Uterus (tissue), 4 donors: ENCODE measurements around the gene ZDHHC14. TPM values are rescaled to one million over a fixed set of nuclear protein-coding genes. Genes with fewer than 3 reads are reported as not detected.
A peak's percentile ranks its signal among the peaks of the same experiment; 100 is the strongest.

ENCODE experiments used
- DNase-seq, 2 donors: peaks; one replicate each; pipeline ENCODE4 v3.0.0-alpha.2; 2019 to 2020
- H3K27ac ChIP-seq, 2 donors: fragments of 200-600 bp; sonication (generic); 1 replicate in 1 of 2; 2 replicates in 1 of 2; pipeline ENCODE4 v1.5.1; 2016 to 2018
- H3K27me3 ChIP-seq, 2 donors: fragments of 200-600 bp; sonication (generic); one replicate each; pipeline ENCODE4 v1.5.1; 2018 to 2019; ENCODE audit warnings: control low read depth in 1 of 2
- H3K36me3 ChIP-seq, 2 donors: fragments of 200-600 bp; sonication (generic); one replicate each; pipeline ENCODE4 v1.5.1; 2019; ENCODE audit warnings: control low read depth in 1 of 2
- H3K4me1 ChIP-seq, 2 donors: fragments of 200-600 bp; sonication (generic); one replicate each; pipeline ENCODE4 v1.5.1; 2018 to 2019; ENCODE audit warnings: control low read depth in 1 of 2
- H3K4me3 ChIP-seq, 2 donors: fragments of 200-600 bp; sonication (generic); 1 replicate in 1 of 2; 2 replicates in 1 of 2; pipeline ENCODE4 v1.5.1; 2018 to 2019; ENCODE audit warnings: mild to moderate bottlenecking in 1 of 2
- H3K9me3 ChIP-seq, 2 donors: fragments of 200-600 bp; sonication (generic); one replicate each; pipeline ENCODE4 v1.5.1; 2019; ENCODE audit warnings: control low read depth in 1 of 2
- CTCF ChIP-seq, 4 experiments: fragments of 200-600 bp in 2 of 4; fragments of 450-650 bp in 2 of 4; sonication (generic) in 2 of 4; IDR thresholded peaks; one replicate each; pipeline ENCODE4 v1.5.1; 2016 to 2019; ENCODE audit warnings: antibody characterized with exemption in 4 of 4, mild to moderate bottlenecking in 2 of 4, moderate library complexity in 1 of 4
- POLR2A ChIP-seq, 2 donors: fragments of 450-650 bp; IDR thresholded peaks; one replicate each; pipeline ENCODE4 v1.6.1; 2016; ENCODE audit warnings: antibody characterized with exemption in 2 of 2, mild to moderate bottlenecking in 1 of 2, moderate library complexity in 1 of 2
- intact Hi-C: fragments of 100-400 bp; cut with DNase I; formaldehyde crosslinking; loops from one replicate; pipeline ENCODE4 v1.15.1; 2023; ENCODE audit warnings: low total_unique reads
- total RNA-seq, 4 donors: library from RNA; depleted of rRNA in 3 of 4; stranded (reverse); fragments of >200 nt in 3 of 4; gene quantifications; one replicate each; pipeline versions ENCODE4 v1.1.0 to v1.2.4, GENCODE V29; 2014 to 2023
- donor health status: DM: yes; HTN: yes; CAD: no.

The ZDHHC14 gene
- total RNA-seq, 4 donors from 2014 or later: 5.6 to 28.3 (median 12.9) TPM

- no peaks in the 10 kb centered on the region for H3K27me3 ChIP-seq
- no peak overlapping the region for H3K27ac ChIP-seq
- H3K9me3 ChIP-seq: no peaks in the 10 kb centered on the region
- H3K4me1 ChIP-seq: peaks cover 0 to 3% of the 10 kb centered on the region in 2 donors
- TF ChIP-seq POLR2A (IDR thresholded peaks at IDR 0.05): no peak
- no peak for TF ChIP-seq CTCF (IDR thresholded peaks at IDR 0.05)
- no peak overlapping the region for H3K4me3 ChIP-seq
- no peak for DNase-seq
- no peaks in the 10 kb centered on the region for H3K36me3 ChIP-seq
- intact Hi-C loops: no loop called here
Observed at GRCh38 chr6:157642736-157643135, 261.7 kb downstream of the ZDHHC14 start.

DNA sequence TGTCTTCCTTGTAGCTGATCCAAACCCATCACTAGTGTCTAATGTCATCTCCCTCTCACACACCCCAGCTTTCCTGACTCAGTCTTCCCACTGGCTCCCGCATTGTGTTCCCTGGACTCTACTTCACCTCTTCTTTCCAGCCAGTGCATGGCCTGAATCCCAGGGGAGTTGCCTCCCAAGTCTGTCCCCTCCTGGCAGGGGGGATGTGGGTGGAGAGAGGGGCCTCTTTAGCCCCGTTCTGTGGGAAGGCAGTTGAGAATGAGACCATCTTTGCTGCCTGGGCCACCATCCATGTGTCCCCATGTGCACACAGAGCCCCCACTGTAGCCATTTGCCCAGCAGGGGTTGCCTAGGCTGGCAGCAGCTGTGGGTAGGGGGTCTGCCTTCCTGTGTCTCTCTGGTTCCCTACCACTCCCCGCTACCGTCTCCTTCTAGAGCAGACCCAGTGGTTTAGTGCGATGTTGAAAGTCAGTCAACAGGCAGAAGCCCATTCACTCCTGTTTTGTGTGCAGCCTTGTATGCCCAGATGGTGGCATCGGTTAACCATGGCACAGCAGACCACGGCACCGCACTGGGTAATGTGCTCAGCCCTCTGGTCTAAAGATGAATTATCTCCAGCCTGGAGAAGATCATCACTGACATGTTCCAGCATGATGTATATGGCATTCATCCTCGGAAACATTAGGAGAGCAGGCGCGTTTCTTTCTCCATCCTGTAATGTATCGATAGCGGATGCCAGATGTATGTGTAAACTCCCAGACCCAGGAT is 263.2 kb downstream of the ZDHHC14 start:
- H3K27ac ChIP-seq: peak overlapping the region; percentile 0 to 30
- no peak for DNase-seq
- intact Hi-C loops: no loop called here
- no peaks in the 10 kb centered on the region for H3K27me3 ChIP-seq
- H3K9me3 ChIP-seq: no peaks in the 10 kb centered on the region
- no peak overlapping the region for H3K4me3 ChIP-seq
- TF ChIP-seq CTCF (IDR thresholded peaks at IDR 0.05): peak in 2 of 4 experiments; percentile 25 to 32
- no peak for TF ChIP-seq POLR2A (IDR thresholded peaks at IDR 0.05)
- no peaks in the 10 kb centered on the region for H3K4me1 ChIP-seq
- H3K36me3 ChIP-seq: no peaks in the 10 kb centered on the region

DNA sequence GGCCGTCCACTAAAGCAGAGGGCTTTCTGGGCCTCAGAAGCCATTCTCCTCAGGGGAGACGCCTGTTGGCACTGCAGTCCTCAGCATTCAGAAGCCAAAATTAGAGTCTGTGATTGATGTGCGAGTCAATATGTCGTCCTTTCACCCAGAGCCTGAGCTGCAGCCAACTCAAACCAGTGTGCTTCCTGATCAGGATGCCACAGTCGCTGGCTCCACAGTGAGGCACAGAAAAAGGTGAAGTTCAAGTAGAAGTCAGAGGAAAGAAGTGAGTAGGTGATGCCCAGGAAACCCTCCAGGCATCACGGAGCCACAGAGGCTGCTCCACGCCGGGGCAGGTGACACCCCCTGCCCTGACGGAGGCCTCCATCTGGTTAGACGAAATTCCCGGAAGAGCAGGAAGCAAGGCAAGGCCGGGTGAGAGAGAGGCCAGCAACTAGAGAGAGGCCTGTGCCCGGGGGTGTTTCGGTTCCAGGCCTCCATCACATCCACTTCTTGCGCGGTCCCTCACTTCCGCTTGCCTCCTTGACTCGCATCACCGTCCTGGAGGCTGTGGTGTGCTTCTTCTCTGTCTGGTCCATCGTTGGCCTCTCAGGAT is 264.3 kb downstream of the ZDHHC14 start:
- no peaks in the 10 kb centered on the region for H3K36me3 ChIP-seq
- no peaks in the 10 kb centered on the region for H3K4me1 ChIP-seq
- no peak for DNase-seq
- no peaks in the 10 kb centered on the region for H3K27me3 ChIP-seq
- intact Hi-C loops: no loop called here
- H3K9me3 ChIP-seq: no peaks in the 10 kb centered on the region
- H3K4me3 ChIP-seq: no peak overlapping the region
- TF ChIP-seq CTCF (IDR thresholded peaks at IDR 0.05) (no peak), POLR2A (IDR thresholded peaks at IDR 0.05) (no peak)
- peak overlapping the region; percentile 27 to 30 for H3K27ac ChIP-seq

DNA sequence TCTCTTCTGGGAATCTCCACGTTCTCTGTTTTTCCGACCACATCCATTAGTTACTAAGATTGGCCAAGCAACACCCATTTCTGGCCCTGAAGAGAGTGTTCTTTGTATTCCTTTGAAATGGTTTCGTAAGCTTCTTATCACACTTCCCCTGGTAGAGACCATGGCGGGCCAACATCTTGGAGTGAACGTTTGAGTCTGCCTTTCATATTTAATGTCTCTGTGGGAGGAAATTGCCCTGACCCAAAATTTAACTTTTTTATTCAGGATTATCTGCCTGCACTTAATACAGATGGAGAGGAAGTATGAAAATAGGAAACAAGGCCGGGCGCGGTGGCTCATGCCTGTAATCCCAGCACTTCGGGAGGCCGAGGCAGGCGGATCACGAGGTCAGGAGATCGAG is 265.0 kb downstream of the ZDHHC14 start:
- H3K27me3 ChIP-seq: no peaks in the 10 kb centered on the region
- no peaks in the 10 kb centered on the region for H3K36me3 ChIP-seq
- H3K4me3 ChIP-seq: no peak overlapping the region
- no peaks in the 10 kb centered on the region for H3K4me1 ChIP-seq
- DNase-seq: no peak
- intact Hi-C loops: no loop called here
- no peaks in the 10 kb centered on the region for H3K9me3 ChIP-seq
- peak overlapping the region in 1 of 2 donors; percentile 22 for H3K27ac ChIP-seq
- no peak for TF ChIP-seq CTCF (IDR thresholded peaks at IDR 0.05)
- TF ChIP-seq POLR2A (IDR thresholded peaks at IDR 0.05): no peak

- DNase-seq: no peak
- H3K27me3 ChIP-seq: no peaks in the 10 kb centered on the region
- H3K9me3 ChIP-seq: no peaks in the 10 kb centered on the region
- no peaks in the 10 kb centered on the region for H3K36me3 ChIP-seq
- no peaks in the 10 kb centered on the region for H3K4me1 ChIP-seq
- no peak overlapping the region for H3K27ac ChIP-seq
- H3K4me3 ChIP-seq: no peak overlapping the region
- intact Hi-C loops: no loop called here
- no peak for TF ChIP-seq CTCF (IDR thresholded peaks at IDR 0.05)
Observed at GRCh38 chr6:157647261-157647915, 266.4 kb downstream of the ZDHHC14 start.
